HepG2 (cell line): ENCODE measurements around the gene MMP24OS. TPM values are rescaled to one million over a fixed set of nuclear protein-coding genes. Genes with fewer than 3 reads are reported as not detected.

Experiments
- AGO2 ChIP-seq: fragments of 200-400 bp; formaldehyde crosslinking; optimal IDR thresholded peaks from 2 replicates; pipeline ENCODE3; 2017; ENCODE audit warnings: mild to moderate bottlenecking, low read depth, low read length, moderate library complexity
- HDAC6 ChIP-seq: fragments of 200-600 bp; sonication (generic); IDR thresholded peaks from 2 replicates; pipeline ENCODE4 v1.7.0; 2017; ENCODE audit warnings: mild to moderate bottlenecking, antibody characterized with exemption, low read length, low read depth
- RARG ChIP-seq: sonication (generic); formaldehyde crosslinking; IDR thresholded peaks from 2 replicates; pipeline ENCODE4 v1.4.0; 2020; ENCODE audit warnings: low read depth, mild to moderate bottlenecking, missing genetic modification reagents
- ZNF160 ChIP-seq: sonication (generic); formaldehyde crosslinking; IDR thresholded peaks from 2 replicates; pipeline ENCODE4 v1.8.0; 2022; ENCODE audit warnings: mild to moderate bottlenecking, inconsistent platforms, missing genetic modification reagents
- ZNF343 ChIP-seq: sonication (generic); formaldehyde crosslinking; IDR thresholded peaks from 2 replicates; pipeline ENCODE4 v1.4.0; 2020; ENCODE audit warnings: mild to moderate bottlenecking, missing genetic modification reagents
- ZNF788 ChIP-seq: sonication (generic); formaldehyde crosslinking; IDR thresholded peaks from 2 replicates; pipeline ENCODE4 v1.5.0; 2020; ENCODE audit warnings: mild to moderate bottlenecking, missing genetic modification reagents, borderline replicate concordance
- ZNF816 ChIP-seq: sonication (generic); formaldehyde crosslinking; IDR thresholded peaks from 2 replicates; pipeline ENCODE4 v1.8.0; 2022; ENCODE audit warnings: missing genetic modification reagents, mild to moderate bottlenecking, borderline replicate concordance
- polyA plus RNA-seq, 8 experiments: library from polyadenylated mRNA; depleted of rRNA in 3 of 8; stranded (reverse) in 7 of 8; unstranded in 1 of 8; fragments of >200 nt; fragmentation: Illumina TruSeq in 4 of 8; extraction: Trizol in 4 of 8; gene quantifications; 2 replicates each; pipeline versions ENCODE4 v1.2.1 to v1.2.3, GENCODE V29; 2011 to 2016; ENCODE audit warnings: low read depth in 4 of 8, missing spikeins in 1 of 8, mixed read lengths in 1 of 8; ENCODE audit not compliant: insufficient read depth in 1 of 8
- total RNA-seq, 5 experiments: library from RNA; depleted of rRNA; stranded (reverse); fragments of >200 nt; fragmentation: Illumina TruSeq; extraction: Trizol; gene quantifications; 2 replicates each; pipeline ENCODE4 v1.2.3, GENCODE V29; 2016; ENCODE audit warnings: low read depth in 1 of 5
- TF ChIP-seq, protein P1 (sequence below): sonication (generic); formaldehyde crosslinking; IDR thresholded peaks from 2 replicates; pipeline ENCODE4 v1.5.0; 2020; ENCODE audit warnings: mild to moderate bottlenecking, missing genetic modification reagents, borderline replicate concordance
- TF ChIP-seq, protein P2 (sequence below): sonication (generic); formaldehyde crosslinking; IDR thresholded peaks from 2 replicates; pipeline ENCODE4 v1.8.0; 2023; ENCODE audit warnings: mild to moderate bottlenecking, missing genetic modification reagents
- TF ChIP-seq, protein P3 (sequence below): IDR thresholded peaks from 2 replicates; pipeline ENCODE4 v1.6.1; 2016; ENCODE audit warnings: low read depth, missing genetic modification reagents, missing compliant biosample characterization
- TF ChIP-seq, protein P4 (sequence below): sonication (generic); formaldehyde crosslinking; IDR thresholded peaks from 2 replicates; pipeline ENCODE4 v1.5.0; 2020; ENCODE audit warnings: missing genetic modification reagents

Gene MMP24OS
- total and polyA plus RNA-seq, 2 of the 13 experiments (the other 11 are each of a cell fraction or from before 2014, with no cell fraction given), result 6.0 to 8.5 TPM

DNA sequence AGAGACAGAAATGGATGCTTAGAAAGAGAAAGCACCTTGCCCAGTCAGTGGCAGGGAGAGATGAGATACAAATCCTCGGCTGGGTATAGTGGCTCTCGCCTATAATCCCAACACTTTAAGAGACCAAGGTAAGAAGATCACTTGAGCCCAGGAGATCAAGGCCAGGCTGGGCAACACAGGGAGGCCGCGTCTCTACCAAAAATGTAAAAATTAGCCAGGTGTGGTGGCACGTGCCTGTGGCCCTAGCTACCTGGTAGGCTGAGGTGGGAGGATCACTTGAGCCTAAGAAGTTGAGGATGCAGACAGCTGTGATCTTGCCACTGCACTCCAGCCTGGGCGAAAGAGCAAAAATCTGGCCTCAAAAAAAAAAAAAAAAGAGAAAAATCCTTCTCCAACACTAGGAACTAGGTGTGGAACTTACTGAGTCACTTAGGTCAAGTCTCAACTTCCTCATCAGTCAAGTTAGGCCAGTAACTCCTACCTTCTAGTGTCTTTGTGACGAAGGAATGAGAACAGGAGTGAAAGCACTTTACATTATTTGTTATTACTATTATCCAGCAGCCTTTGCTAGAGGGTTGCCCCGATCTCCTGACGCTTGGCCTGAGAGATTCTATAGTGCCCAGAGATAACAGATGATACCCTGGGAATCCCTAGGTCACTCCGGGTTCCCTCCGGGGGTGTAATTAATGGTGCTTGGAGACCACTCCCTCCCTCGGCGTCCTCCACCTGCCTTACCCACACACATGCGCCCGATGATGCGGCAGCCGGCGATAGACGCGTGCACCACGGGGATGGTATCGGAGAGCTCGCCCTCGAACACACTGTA, 5.7 kb upstream of the MMP24OS start (continued):
- TF ChIP-seq, protein P1, sequence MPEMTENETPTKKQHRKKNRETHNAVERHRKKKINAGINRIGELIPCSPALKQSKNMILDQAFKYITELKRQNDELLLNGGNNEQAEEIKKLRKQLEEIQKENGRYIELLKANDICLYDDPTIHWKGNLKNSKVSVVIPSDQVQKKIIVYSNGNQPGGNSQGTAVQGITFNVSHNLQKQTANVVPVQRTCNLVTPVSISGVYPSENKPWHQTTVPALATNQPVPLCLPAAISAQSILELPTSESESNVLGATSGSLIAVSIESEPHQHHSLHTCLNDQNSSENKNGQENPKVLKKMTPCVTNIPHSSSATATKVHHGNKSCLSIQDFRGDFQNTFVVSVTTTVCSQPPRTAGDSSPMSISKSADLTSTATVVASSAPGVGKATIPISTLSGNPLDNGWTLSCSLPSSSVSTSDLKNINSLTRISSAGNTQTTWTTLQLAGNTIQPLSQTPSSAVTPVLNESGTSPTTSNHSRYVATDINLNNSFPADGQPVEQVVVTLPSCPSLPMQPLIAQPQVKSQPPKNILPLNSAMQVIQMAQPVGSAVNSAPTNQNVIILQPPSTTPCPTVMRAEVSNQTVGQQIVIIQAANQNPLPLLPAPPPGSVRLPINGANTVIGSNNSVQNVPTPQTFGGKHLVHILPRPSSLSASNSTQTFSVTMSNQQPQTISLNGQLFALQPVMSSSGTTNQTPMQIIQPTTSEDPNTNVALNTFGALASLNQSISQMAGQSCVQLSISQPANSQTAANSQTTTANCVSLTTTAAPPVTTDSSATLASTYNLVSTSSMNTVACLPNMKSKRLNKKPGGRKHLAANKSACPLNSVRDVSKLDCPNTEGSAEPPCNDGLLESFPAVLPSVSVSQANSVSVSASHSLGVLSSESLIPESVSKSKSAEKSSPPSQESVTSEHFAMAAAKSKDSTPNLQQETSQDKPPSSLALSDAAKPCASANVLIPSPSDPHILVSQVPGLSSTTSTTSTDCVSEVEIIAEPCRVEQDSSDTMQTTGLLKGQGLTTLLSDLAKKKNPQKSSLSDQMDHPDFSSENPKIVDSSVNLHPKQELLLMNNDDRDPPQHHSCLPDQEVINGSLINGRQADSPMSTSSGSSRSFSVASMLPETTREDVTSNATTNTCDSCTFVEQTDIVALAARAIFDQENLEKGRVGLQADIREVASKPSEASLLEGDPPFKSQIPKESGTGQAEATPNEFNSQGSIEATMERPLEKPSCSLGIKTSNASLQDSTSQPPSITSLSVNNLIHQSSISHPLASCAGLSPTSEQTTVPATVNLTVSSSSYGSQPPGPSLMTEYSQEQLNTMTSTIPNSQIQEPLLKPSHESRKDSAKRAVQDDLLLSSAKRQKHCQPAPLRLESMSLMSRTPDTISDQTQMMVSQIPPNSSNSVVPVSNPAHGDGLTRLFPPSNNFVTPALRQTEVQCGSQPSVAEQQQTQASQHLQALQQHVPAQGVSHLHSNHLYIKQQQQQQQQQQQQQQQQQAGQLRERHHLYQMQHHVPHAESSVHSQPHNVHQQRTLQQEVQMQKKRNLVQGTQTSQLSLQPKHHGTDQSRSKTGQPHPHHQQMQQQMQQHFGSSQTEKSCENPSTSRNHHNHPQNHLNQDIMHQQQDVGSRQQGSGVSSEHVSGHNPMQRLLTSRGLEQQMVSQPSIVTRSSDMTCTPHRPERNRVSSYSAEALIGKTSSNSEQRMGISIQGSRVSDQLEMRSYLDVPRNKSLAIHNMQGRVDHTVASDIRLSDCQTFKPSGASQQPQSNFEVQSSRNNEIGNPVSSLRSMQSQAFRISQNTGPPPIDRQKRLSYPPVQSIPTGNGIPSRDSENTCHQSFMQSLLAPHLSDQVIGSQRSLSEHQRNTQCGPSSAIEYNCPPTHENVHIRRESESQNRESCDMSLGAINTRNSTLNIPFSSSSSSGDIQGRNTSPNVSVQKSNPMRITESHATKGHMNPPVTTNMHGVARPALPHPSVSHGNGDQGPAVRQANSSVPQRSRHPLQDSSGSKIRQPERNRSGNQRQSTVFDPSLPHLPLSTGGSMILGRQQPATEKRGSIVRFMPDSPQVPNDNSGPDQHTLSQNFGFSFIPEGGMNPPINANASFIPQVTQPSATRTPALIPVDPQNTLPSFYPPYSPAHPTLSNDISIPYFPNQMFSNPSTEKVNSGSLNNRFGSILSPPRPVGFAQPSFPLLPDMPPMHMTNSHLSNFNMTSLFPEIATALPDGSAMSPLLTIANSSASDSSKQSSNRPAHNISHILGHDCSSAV (CRISPR knock-in tag), result no peak
- TF ChIP-seq, protein P2, sequence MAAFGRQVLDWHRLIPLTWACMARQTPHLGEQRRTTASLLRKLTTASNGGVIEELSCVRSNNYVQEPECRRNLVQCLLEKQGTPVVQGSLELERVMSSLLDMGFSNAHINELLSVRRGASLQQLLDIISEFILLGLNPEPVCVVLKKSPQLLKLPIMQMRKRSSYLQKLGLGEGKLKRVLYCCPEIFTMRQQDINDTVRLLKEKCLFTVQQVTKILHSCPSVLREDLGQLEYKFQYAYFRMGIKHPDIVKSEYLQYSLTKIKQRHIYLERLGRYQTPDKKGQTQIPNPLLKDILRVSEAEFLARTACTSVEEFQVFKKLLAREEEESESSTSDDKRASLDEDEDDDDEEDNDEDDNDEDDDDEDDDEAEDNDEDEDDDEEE (CRISPR knock-in tag), result peak; percentile 92; the same call in 1 of the 2 replicates
- TF ChIP-seq, protein P3, sequence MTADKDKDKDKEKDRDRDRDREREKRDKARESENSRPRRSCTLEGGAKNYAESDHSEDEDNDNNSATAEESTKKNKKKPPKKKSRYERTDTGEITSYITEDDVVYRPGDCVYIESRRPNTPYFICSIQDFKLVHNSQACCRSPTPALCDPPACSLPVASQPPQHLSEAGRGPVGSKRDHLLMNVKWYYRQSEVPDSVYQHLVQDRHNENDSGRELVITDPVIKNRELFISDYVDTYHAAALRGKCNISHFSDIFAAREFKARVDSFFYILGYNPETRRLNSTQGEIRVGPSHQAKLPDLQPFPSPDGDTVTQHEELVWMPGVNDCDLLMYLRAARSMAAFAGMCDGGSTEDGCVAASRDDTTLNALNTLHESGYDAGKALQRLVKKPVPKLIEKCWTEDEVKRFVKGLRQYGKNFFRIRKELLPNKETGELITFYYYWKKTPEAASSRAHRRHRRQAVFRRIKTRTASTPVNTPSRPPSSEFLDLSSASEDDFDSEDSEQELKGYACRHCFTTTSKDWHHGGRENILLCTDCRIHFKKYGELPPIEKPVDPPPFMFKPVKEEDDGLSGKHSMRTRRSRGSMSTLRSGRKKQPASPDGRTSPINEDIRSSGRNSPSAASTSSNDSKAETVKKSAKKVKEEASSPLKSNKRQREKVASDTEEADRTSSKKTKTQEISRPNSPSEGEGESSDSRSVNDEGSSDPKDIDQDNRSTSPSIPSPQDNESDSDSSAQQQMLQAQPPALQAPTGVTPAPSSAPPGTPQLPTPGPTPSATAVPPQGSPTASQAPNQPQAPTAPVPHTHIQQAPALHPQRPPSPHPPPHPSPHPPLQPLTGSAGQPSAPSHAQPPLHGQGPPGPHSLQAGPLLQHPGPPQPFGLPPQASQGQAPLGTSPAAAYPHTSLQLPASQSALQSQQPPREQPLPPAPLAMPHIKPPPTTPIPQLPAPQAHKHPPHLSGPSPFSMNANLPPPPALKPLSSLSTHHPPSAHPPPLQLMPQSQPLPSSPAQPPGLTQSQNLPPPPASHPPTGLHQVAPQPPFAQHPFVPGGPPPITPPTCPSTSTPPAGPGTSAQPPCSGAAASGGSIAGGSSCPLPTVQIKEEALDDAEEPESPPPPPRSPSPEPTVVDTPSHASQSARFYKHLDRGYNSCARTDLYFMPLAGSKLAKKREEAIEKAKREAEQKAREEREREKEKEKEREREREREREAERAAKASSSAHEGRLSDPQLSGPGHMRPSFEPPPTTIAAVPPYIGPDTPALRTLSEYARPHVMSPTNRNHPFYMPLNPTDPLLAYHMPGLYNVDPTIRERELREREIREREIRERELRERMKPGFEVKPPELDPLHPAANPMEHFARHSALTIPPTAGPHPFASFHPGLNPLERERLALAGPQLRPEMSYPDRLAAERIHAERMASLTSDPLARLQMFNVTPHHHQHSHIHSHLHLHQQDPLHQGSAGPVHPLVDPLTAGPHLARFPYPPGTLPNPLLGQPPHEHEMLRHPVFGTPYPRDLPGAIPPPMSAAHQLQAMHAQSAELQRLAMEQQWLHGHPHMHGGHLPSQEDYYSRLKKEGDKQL (CRISPR knock-in tag), result no peak
- TF ChIP-seq, protein P4, sequence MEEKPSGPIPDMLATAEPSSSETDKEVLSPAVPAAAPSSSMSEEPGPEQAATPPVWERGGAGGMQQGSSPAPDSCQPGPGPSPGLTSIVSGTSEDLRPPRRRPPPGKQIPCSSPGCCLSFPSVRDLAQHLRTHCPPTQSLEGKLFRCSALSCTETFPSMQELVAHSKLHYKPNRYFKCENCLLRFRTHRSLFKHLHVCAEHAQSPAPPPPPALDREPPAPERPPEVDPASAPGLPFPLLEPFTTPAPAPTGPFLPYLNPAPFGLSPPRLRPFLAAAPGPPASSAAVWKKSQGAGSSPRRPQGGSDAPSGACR (CRISPR knock-in tag), result no peak
- TF ChIP-seq ZNF788 (CRISPR knock-in tag) (no peak), AGO2 (no peak), ZNF816 (CRISPR knock-in tag) (no peak), ZNF343 (no peak), HDAC6 (no peak), ZNF160 (peak; percentile 84; the same call in 1 of the 2 replicates), RARG (CRISPR knock-in tag) (no peak)
